GM21717 (cell line): Measurements from ENCODE around the gene SSBP1.
A peak's percentile ranks its signal among the peaks of the same experiment; 100 is the strongest.
"Not testable (repeated sequence)": the region's sequence is repeated elsewhere in the genome, so short reads cannot be mapped to it uniquely, and the experiment has no call there.

Source experiments
- ATAC-seq: cut with Tn5 transposase; IDR thresholded peaks from one replicate; pipeline ENCODE4 v1.9.1; 2021; ENCODE audit warnings: mild to moderate bottlenecking, moderate library complexity; ENCODE audit not compliant: unreplicated experiment

The SSBP1 gene, protein sequence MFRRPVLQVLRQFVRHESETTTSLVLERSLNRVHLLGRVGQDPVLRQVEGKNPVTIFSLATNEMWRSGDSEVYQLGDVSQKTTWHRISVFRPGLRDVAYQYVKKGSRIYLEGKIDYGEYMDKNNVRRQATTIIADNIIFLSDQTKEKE

DNA sequence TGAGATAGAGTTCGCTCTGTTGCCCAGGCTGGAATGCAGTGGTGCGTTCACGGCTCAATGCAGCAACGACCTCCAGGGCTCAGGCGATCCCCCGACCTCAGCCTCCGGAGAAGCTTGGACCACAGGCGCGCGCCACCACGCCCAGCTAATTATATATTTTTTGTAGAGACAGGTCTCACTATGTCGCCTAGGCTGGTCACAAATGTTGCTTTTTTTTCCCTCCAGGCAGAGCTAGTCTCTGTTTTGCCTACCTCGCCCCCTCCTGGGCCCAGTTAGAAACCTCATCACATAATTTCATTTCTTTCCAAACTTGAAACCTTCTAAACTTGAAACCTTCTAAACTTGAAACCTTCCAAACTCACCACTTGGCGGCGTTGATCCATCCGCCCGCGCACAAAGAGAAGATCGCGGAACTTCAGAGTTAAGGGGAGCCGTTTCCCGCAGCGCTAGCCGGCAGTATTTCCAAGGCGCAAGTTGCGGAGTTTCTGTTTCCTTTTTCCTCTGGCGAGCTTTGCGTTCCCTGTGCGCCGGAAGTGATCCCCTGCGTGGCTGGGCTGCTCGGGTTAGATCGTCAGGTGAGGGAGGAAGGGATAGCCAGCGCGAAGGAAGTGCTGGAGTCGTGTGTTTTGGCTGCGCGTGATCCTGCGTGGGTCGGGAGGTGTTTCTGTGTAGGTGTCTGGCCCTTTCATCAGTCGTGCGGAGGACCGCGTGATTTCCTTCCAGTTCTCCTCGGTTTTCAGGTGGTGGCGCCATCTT is at the start of gene SSBP1:
SSBP1 (plus strand) TSS at position 523 of the 756 bp plus-strand sequence. CDS start 809 bp downstream, outside the sequence.
- peak; percentile 92 for ATAC-seq

DNA sequence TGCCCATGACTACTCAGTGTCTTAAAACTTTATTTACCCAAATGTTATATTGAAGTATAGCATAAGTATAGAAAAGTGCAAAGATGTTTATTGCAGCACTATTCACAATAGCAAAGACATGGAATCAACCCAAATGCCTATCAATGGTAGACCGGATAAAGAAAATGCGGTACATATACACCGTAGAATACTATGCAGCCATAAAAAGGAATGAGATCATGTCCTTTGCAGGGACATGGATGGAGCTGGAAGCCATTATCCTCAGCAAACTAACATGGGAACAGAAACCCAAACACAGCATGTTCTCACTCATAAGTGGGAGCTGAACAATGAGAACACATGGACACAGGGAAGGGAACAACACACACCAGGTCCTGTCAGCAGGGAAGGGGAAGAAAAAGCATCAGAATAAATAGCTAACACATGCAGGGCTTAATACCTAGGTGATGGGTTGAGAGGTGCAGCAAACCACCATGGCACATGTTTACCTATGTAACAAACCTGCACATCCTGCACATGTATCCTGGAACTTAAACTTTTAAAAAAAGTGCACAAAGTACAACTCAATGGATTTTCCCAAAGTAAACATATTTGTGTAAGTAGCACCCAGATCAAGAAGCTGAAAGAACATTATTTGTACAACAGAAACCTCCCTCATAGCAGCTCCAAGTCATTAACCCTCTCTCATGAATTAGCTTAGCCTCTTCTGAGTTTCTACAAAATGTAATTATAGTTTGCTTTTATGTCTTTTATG is 48.9 kb upstream of the SSBP1 start:
- not testable (repeated sequence) for ATAC-seq

DNA sequence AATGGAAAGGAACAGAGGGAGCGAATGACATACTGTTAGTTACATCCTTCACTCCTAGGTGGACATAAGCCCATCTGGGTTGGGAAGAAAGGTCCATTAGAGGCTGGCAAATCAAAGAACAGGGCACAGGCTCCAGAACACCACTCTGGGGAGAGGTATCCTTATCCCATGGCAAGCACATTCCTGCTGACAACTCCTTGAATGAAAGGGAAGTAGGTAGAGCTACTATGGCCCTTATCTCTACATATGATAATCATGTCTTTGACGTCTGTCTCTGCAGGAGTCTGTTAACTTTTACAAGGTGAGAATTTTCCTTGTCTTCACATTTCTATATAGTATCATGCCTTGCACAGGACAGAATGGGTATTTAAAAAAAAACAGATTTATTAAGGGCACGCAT is 46.6 kb upstream of the SSBP1 start:
- no peak for ATAC-seq

DNA sequence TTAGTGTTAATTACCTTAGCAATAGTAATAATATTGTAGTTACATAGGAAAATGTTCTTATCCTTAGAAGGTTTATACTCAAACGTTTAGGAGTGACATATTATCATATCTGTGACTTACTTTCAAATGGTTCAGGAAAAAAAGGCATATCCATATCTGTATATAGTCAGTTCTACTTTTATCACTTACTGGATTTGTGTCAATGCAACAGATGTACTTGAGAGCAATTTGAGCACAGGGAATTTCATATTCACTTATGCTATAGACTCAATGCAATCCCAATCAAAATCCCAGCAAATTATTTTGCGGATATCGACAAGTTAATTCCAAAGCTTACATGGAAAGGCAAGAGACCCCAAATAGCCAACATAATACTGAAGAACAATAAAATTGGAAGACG is 46.2 kb upstream of the SSBP1 start:
- no peak for ATAC-seq

DNA sequence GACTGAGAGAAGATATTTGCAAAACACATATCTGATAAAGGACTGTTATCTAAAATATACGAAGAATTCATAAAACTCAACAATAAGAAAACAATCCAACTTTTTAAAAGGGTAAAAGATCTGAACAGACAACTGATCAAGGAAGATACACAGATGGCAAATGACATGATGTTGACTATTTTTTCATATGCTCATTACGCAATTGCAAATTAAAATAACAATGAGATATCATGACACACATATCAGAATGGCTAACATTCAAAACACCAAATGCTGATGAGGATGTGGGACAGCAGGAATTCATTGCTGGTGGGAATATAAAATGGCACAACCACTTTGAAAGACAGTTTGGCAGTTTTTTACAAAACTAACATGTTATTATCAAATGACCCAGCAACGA is 45.1 kb upstream of the SSBP1 start:
- ATAC-seq, result no peak

DNA sequence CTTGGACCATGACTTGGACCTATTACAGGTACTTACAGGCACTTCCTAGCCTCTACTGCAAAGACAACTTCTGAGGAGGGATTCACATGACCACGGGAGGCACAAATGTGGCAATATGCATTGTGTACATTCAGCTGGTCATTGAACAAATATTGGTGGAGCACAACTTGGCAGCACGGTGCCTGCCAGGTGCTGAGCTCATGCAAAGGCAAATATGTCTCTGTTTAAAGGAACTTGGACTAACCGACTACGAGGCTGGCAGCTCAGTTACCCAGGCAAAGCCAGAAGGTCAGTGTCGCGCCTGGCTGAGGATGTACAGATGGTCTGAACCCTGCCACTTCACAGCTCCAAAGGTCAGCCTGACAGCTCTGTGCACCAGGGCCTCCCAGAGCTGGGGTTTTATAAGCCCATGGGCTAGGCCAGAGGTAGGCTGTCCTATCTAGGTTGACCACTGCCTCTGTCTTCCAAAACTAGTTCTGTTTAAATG is 42.3 kb upstream of the SSBP1 start:
- ATAC-seq, result no peak

DNA sequence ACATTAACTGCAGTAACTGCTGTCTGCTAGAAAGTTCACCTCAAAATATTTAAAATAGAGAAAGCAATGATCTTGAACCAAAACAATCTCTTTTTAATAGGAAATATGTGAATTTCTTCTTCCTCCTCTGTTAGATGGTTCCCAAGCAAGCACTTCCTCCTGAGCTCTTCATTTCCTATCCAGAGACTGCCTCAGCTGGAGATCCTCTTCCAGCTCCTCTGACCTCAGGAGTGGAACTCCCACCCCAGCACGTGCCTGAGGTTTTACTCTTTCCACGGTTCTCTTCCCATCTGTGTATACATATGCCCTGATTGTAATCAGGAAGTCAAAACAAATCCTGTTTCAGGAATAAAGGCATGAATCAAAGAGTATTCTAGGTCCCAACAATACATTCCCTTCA is 41.8 kb upstream of the SSBP1 start:
- ATAC-seq, result no peak

DNA sequence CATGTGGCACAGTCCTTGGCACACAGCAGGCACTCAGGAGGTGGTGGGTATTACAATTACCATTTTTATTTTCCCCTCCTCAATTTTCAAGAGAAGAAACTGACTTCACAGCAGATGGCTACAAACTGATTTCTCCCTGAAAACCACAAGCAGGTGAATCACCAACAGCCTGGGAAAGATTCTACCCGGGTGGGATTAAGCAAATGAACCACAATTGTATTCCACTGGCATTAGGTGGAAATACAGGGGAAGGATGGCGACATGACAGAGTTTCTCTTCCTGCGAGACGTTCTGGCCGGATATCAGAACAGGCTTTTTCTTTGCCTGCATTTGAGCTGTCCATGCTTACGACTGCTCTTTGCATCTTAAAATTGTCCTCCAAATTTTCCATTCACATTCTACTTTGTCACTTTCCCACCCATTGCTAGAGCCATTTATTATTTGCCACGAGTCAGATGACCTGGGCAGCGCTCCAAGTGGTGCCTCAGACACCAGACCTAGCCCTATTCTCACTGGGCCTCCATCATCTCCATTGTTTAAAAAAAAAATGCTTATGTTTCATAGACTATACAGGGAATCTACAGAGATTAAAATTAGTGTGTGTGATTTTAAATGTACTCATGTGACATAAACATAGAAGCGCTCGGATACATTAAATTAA is 40.8 kb upstream of the SSBP1 start:
- no peak for ATAC-seq

DNA sequence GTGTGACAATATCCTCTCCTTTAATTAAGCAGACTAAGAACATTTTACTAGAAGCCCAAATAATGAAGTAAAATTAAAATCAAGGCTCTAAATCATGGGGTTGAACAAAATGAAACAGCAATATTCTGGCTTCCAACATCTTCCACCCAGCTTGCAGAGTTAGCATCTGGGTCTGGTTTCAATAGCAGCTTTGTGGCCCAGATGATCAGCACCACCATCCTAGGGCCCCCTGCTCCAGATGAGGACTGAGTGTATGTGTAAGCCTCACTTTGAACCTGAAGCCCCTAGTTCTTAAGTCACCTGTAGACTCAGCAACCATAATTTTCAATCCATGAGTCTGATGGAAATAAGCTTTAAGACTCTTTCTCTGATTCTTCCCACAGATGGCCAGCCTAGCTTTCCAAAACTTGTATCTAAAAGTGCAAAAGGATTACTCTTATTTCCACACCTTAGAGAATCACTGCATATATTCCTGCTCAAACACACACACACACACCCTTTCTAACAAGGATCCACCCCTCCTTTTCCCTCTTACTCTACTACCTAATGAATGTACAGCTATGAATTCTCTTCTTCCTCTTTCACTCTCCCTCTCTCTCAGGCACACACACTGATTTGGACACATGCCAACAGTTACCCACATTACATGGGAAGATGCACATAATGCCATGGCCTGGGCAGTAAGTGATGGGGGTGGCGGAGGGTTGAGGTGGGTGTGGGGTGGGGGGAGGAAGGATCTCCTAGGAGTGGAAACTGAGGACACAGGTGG is 39.7 kb upstream of the SSBP1 start:
- ATAC-seq, result no peak

DNA sequence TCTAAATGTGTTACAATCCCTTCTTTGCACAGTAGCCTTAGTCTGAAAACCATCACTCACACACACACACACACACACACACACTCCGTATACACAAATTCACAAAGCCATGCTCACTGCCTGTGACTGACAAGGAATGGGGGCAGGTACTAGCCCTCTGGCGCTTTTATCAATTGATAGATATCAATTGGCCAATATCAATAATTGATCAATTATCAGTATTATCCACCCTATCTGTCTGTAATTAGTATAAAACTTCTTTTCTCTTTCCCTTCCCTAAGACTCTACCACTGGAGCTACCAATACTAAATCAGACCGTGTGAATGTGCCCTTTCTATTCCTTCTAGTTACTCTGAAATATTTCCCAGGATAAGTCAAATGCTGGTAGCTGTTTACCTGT is 38.3 kb upstream of the SSBP1 start:
- ATAC-seq, result no peak

DNA sequence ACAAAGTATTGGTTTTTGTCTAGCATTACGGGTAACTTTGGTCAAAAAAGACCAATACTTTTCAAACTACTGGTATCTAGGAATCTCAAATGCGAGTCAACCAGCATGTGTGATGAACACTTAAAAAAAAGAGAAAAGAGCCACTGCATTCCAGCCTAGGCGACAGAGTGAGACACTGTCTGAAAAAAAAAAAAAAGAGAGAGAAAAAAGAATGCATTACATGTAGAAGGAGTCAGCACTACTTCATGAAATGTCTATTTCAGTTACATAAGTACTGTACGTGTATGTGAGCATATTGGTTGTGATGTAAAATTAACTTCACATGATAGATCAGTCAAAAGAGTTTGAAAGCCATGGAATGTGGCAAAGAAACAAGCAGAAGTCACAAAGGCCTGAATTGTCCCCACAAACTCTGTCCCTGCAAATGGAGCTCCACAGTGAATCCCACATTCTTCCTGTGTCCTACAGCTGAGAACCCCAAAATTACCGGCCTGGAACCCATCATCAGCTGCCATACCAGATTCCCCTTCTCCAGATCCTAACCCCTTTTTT is 37.8 kb upstream of the SSBP1 start:
- ATAC-seq, result no peak

DNA sequence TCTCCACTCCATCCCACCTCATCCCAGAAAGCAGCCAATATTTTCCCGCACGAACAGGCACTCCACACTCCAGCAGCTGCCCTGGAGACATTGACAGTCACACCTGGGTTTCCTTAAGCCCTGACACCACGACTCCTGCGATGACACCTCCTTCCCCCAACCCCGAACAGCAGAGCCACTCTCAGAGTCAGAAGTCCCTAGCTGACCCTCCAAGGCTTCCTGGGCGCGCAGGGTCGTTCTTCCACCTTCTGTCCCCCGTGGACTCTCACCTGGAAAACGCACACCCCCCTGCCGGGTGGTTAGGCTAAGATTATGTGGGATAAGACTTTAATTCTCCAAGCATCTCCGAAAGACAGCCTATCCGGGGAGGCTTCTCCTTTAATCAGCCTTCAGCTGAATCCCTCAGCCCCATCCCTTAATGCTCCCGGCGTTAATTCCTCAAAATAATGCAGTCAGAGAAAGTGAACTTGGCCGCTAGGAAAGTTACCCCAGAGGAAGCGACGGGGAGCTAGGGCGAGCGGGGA is 37.2 kb upstream of the SSBP1 start:
- ATAC-seq, result peak; percentile 0

DNA sequence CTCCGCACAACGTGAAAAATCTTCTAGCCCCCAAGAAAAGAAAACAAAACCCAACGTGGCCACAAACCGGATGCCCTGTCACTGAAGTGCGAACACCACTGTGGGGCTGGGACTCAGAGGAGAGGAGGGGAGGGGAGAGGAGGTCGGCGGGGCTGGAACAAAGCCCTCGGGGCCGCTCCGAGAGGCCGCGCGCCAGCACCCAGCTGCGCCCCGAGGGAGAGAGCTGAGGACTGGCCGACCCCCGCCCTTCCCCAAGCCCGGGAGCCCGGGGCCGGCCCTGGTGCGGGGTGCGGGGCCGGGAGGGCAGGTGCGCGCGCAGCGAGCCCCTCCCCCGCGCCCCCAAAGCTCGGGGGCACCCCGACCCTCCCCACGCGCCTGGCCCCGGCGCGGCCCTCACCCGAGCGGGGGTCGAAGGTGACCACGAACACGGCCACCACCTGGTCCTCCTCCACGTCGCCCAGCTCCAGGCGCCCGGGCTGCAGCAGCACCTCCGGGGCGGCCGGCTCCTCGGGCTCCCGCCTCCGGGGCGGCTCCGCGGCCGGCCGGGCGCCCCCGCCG is 36.6 kb upstream of the SSBP1 start:
- ATAC-seq, result peak; percentile 86

DNA sequence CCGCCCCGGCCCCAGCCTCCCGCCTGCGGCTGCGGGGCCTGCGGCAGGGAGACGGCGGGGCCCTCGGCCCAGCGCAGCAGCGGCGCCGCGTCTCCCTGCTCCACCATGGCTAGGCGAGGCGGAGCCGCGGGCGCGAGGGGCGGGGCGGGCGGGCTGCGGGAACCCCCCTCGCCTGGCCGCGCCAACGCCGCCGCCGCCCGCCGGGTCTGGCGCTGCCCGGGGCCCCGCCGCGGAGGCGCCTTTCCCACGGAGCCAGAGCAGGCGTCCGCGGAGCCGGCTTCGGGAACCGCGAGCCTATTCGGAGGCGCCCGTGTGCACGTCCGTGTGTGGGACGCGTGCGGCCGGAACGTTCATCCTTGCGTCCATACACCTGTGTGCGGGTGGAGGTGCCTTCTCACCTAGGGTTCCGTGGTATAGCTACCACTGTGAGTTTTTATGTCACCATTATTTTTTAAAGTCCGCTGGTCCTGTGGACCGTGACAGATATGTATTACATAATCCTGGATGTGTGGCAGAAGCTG is 36.1 kb upstream of the SSBP1 start, which contains the start of gene DENND11:
DENND11 (minus strand) TSS at position 120 of the 521 bp plus-strand sequence; CDS start at position 107, 13 bp downstream.
- peak; percentile 76 for ATAC-seq

DNA sequence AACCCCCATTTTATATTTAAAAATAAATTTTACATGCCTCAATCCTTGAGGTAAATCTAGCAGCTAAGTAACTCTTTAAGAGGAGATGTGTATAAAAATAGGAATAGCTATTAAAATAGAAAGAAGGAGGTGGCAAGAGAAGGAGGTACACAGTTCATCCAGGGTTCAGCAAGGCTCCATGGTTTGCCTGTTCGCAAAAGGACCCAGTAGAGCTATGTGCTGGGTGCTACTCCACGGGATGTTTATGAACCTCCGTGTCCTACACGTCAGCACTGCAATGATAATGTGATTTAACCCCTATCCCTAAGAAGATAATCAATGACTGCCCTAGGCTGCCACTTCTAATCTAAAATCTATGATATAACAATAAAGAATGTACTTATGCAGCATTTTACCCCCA is 35.3 kb upstream of the SSBP1 start:
- no peak for ATAC-seq

DNA sequence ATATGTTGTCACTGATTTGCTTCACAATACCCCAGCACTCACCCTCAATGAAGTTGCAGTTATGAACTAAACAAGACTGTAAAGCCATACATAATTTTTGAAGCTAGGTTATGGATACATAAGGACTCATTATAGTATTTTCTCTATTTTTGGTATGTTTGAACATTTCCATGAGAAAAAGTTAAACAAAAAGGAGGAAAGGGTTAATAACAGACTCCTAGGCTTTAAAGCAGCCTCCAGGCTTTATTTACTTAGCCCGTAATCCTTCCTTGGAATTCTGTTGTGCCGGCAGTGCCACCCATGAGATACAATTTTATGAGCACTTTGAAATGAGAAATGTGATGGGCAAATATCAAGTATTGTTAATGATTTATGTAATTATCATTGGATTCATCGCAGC is 34.0 kb upstream of the SSBP1 start:
- ATAC-seq, result no peak

DNA sequence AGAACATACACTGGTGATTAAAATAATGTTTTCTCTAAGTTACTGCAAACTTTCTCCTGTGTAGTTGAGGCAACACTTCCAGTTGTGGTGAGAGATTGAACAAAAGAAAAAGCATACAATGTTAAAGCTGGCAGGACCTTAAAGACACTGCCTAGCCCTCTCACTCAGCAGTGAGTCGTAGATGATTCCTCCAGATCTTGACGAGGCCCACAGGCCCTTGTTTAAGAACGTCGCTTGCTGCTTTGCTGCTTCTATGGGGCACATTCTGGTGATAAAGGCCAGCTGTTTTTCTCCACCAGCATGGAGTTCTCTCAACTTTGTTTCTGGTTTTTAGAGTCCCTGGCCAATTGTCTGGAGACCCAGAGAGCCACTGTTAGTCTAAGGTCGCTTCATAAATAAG is 33.4 kb upstream of the SSBP1 start:
- no peak for ATAC-seq

DNA sequence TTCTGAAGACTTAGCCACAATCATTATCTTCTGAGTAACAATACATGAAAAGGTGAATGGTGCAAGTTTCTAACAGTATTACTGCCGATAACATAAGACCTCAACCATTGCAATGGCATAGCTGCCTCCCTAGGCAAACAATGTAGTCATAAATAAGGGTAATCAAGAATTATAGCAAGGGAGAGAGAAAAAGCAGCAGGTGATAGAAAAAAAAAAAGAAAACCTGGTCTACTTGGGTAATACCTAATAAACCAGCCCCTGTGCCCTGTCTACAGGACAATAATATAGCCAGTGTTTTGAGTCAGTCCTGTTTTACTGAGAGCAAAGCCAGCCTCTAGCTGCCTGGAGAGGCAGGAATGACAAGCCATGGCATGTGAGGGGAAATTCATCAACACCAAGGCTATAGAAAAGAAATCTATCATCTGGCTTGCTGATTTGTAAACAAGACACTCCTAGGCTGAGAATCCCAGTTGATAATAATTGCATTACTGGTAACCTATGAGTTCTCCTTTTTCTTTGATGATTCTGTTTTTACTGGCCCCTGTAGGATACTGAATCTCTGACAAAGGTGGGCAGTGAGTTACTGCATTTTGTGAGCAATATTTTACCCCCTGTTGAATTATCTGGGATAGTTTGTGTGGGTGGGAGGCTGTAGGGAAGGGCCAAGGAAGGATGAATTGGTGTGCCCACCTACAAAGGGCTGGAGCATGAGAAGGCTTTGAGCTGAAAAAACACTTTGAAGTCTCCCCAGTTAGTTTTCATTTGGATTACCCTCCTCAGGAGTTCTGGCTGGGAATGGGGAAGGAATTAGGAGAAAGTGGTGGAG is 31.7 kb upstream of the SSBP1 start:
- no peak for ATAC-seq

DNA sequence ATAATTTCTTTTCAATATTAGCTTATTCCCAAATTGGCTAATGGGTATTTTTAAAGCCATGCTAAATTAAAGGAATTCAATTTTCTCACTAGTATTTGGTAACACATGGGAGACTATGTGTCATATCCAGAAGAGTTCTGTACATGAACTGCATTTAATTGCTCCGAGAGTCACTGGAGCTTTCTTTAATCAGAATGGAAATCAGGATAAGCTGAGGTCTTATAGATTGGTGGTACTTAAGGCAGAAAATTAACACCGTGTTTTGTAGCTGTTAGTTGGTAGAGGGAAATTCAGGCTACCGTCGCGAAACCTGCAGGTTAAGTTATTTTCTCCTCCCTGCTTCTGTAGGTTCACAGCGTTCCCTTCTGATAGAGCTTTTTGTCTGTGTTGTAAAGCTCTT is 29.8 kb upstream of the SSBP1 start, which contains the start of gene WEE2:
WEE2 (plus strand) TSS at position 3 of the 400 bp plus-strand sequence. CDS start 406 bp downstream, outside the sequence.
- ATAC-seq, result no peak
